GM19455 (cell line): ENCODE results near the gene IFIT3.

Experiments
- ATAC-seq: cut with Tn5 transposase; IDR thresholded peaks from one replicate; pipeline ENCODE4 v1.9.1; 2021; ENCODE audit not compliant: unreplicated experiment

Gene IFIT3

GRCh38 chr10:89335226-89335625 lies 7.4 kb downstream of the IFIT3 start:
- no peak for ATAC-seq

DNA sequence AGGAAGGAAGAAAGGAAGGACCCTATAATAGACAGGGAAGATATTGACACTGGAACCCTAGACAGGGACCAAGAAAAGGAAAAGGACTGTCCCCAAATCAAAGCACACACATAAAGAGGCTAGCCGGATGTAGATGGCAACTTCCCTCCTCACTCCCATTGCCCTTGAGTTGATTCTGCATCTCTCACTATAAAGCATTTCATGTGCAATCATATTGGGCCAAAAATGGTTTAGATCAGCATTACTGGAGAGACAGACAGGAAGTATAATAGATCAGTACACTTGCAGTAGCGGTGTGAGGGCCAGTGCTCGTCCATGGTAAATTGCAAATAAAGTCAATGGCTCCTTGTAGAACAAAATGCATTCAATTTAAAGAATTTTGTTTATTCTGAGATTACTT lies 8.4 kb downstream of the IFIT3 start:
- no peak for ATAC-seq

GRCh38 chr10:89337484-89337883 lies 9.7 kb downstream of the IFIT3 start:
- no peak for ATAC-seq

DNA sequence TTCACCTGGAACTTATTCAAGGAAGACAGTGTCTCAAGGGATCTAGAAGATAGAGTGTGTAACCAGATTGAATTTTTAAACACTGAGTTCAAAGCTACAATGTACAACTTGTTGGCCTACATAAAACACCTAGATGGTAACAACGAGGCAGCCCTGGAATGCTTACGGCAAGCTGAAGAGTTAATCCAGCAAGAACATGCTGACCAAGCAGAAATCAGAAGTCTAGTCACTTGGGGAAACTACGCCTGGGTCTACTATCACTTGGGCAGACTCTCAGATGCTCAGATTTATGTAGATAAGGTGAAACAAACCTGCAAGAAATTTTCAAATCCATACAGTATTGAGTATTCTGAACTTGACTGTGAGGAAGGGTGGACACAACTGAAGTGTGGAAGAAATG lies 10.9 kb downstream of the IFIT3 start:
- ATAC-seq: no peak

DNA sequence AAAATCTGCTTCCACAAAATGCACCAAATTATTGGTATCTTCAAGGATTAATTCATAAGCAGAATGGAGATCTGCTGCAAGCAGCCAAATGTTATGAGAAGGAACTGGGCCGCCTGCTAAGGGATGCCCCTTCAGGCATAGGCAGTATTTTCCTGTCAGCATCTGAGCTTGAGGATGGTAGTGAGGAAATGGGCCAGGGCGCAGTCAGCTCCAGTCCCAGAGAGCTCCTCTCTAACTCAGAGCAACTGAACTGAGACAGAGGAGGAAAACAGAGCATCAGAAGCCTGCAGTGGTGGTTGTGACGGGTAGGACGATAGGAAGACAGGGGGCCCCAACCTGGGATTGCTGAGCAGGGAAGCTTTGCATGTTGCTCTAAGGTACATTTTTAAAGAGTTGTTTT lies 12.1 kb downstream of the IFIT3 start:
- ATAC-seq: no peak

DNA sequence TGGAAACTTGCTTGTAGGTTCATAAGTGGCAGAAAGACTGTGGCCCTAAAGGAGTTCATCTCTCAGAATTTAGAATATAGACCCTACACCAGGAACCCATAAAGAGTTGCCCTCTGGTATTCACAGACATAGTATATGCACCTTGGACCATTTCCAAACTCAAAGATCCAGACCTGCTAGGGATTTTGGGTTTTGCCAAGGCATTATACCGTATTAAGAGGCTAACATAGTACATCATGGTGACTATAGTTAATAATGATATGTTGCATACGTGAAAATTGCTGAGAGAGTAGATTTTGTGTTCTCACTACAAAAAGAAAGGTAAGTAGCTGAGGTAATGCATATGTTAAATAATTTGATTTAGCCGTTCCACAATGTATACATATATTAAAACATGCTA lies 13.9 kb downstream of the IFIT3 start:
- no peak for ATAC-seq

DNA sequence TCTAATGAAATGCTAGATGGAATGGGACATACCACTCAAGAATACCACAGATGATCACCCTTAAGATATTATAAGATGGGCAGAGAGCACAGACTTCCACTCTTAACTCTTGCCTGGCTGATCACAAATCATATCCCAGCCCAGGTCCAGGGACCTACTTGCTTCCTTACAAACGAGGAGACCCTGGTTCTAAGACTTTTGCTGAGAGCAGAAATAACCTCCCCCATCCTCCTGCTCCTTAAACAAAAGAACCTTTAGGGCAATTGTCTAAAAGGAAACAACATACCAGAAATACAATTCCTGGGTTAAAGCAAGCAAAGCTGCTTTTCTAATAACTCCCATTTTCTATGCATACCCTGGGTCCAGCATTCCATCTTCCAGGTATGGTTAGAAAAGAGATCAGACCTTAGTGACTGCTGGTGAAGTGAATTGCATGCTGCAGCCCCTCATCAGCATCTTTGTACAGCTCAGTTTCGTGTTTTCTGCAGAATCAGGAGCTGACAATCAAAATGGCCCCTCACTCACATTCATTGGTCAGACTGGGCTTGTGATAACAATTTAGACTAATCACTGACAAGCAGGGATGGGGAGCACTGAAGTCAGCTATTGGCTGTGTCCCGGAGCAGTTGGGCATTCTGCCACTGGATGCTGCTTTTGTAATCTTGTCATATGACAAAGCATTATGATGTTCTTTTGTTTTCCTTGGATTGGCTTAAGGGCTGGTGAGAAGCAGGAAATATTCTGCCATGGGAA lies 14.6 kb downstream of the IFIT3 start:
- no peak for ATAC-seq

- ATAC-seq: no peak
Observed at GRCh38 chr10:89343089-89343767, 15.4 kb downstream of the IFIT3 start.

DNA sequence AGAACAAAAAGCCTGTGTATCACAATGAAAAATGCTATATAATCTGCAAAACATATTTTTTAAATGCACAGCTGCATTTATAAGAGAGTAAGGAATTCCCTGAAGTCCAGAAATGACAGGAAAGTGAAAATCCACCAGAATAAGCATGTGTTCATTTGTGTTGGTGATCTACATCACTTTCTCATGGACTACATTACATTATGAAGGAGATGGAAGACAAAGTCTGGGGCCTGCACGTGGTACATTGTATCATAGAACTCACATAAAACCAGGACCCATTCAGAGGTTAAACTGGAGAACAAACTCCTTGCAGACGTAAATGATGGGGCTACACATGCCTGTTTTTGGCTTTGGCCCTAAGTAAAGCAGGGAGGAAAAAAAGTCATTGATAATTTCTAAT lies 16.4 kb downstream of the IFIT3 start:
- ATAC-seq: no peak

GRCh38 chr10:89345367-89346000 lies 17.7 kb downstream of the IFIT3 start:
- ATAC-seq: no peak

GRCh38 chr10:89346405-89347254 lies 18.8 kb downstream of the IFIT3 start:
- no peak for ATAC-seq

- ATAC-seq: no peak
Observed at GRCh38 chr10:89347701-89348457, 20.1 kb downstream of the IFIT3 start.

DNA sequence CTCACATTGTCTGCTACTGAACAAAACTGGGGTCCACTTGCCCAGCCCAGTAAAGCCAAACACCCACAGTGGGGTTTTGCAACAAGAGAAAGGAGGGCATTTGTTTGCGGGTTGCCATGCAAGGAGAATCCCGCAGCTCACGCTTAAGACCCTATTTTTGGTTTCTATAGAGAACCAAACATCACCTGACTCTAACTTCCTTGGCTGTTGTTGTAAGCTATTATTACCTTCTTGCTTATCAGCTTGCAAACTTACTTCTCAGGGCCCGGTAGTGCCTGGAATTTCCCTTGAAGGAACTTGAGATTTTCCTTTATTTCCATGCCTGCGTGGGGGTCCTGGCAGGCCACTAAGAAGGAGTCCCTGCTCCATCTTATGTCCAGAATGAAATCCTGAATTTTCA lies 20.7 kb downstream of the IFIT3 start:
- ATAC-seq: no peak

GRCh38 chr10:89348975-89349374 lies 21.2 kb downstream of the IFIT3 start:
- ATAC-seq: no peak

DNA sequence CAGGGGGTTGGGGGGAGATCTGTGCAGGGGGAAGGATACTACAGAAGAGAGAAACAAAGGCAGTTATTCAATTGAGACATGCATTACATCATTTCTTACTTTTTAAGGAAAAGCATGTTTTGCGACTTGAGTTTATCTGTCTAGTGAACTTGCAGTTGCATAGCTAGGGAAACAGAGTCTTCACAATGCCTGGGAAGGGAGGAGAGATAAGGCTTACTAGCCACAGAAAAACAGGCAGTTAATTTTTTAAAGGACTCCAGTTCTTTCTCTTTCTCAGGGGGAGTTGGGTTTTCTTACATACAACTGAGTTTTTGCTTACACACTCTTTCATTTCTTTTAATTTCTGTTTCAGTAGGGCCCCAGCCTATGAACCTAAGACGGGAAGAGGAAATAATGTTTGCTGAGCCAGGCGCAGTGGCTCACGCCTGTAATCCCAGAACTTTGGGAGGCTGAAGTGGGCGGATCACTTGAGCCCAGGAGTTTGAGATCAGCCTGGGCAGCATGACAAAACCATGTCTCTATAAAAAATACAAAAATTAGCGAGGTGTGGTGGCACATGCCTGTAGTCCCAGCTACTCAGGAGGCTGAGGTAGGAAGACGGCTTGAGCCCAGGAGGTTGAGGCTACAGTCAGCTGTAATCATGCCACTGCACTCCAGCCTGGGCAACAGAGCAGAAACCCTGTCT lies 23.0 kb downstream of the IFIT3 start:
- ATAC-seq: peak; percentile 43

DNA sequence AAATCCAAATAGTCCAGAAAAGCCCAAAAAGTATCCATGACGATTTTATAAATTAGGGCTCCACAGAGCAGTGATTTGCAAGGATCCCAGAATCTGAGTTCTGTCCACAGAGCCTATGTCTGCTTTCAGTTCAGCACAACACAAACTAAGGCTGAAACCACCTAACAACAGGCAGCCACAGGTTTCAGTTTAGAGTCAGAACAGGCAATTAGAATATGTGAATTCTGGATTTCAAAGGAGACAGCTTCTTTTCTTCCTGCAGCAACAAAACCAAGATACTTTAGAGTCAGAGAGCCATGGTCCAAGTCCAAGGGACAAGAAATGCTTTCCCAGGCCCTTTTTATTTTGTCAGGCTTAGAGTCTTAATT lies 23.6 kb downstream of the IFIT3 start:
- peak; percentile 91 for ATAC-seq

DNA sequence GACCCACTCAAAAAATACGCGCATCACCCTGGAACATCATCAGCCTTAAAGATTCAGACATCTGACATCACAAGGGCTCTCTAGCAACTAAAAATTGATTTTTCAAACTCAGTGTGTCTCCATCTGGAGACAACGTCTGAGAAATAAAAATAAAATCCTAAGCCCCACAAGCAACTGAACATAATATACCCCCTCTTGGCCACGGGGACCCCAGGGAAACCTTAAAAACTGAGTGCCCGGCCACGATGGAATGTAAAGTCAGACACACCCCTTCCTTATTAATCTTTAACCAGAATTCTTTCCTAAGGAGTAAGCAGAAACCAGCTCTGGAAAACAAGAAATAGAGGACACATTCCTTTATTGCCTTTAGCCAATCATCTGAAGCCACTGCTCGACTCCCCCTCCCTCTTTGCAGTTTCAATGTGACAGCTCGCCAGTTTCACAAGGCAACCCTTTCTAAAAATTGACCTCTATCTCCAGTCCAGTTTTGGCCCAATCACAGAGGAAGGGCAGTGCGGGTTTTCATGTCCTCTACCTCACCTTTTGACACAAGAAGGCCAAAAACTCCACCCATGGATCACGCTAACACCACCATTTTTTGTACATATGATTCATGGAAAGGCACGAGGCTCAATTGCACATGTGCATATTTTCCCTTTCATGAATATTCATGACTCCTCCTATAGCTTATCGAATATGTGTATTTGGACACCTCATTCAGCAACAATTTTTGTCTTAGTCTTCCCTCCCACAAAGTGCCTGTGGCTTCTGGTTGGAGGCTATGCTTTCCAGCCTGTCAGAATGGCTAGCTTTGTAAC lies 24.2 kb downstream of the IFIT3 start:
- peak; percentile 39 for ATAC-seq

- ATAC-seq: no peak
Observed at GRCh38 chr10:89352802-89353201, 25.0 kb downstream of the IFIT3 start.

DNA sequence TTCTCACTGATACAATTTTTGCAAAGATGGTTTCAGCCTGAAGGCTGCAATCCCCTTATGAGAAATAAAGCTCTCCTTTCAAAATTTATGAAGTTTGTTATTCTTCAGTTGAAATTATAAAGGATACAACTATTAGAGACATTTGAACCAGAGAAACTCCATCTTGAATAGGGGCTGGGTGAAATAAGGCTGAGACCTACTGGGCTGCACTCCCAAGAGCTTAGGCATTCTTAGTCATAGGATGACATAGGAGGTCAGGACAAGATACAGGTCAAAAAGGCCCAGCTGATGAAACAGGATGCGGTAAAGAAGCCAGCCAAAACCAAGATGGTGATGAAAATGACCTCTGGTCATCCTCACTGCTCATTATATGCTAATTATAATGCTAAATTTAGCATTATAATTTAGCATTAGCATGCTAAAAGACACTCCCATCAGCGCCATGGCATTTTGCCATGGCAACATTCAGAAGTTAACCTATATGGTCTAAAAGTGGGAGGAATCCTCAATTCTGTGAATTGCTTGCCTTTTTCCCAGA lies 27.7 kb downstream of the IFIT3 start:
- ATAC-seq: no peak
